Common myeloid progenitor, CD34-positive (primary cell): ENCODE measurements around the gene MTHFD1.
"Not testable (repeated sequence)": the region's sequence is repeated elsewhere in the genome, so short reads cannot be mapped to it uniquely, and the experiment has no call there.

Source experiments
- CTCF ChIA-PET: fragments of 350-600 bp; sonication (Branson Sonifier 250); formaldehyde crosslinking; loops from one replicate; lab custom pipeline; 2021; ENCODE audit warnings: antibody characterized with exemption; lab: Charles Lee
- POLR2A ChIA-PET: fragments of 350-600 bp; sonication (Branson Sonifier 250); formaldehyde crosslinking; loops from one replicate; lab custom pipeline; 2021; ENCODE audit warnings: antibody characterized with exemption; lab: Charles Lee
- DNase-seq, 3 donors: peaks; one replicate each; pipeline versions ENCODE4 v3.0.0 to v3.0.0-alpha.2; 2013
- H3K27ac ChIP-seq, 2 experiments: 1 replicate in 1 of 2; 2 replicates in 1 of 2; pipeline ENCODE4 v1.7.0; 2013; ENCODE audit warnings: inconsistent platforms in 2 of 2, low read length in 2 of 2, mild to moderate bottlenecking in 2 of 2, low read depth in 1 of 2, moderate library complexity in 1 of 2; ENCODE audit not compliant: severe bottlenecking in 2 of 2, insufficient read depth in 1 of 2, poor library complexity in 1 of 2
- H3K27me3 ChIP-seq, 5 experiments: replicated peaks in 2 of 5; 1 replicate in 3 of 5; 2 replicates in 2 of 5; pipeline versions ENCODE4 v1.6.1 to v1.7.0; 2013; ENCODE audit warnings: low read length in 4 of 5, mild to moderate bottlenecking in 2 of 5, moderate library complexity in 2 of 5, inconsistent platforms in 1 of 5; ENCODE audit not compliant: insufficient read depth in 5 of 5, control insufficient read depth in 4 of 5
- H3K36me3 ChIP-seq, 4 experiments: 1 replicate in 2 of 4; 2 replicates in 2 of 4; pipeline versions ENCODE4 v1.6.1 to v1.7.0; 2013; ENCODE audit warnings: low read length in 3 of 4, control low read depth in 1 of 4, mild to moderate bottlenecking in 1 of 4; ENCODE audit not compliant: control insufficient read depth in 4 of 4, insufficient read depth in 4 of 4
- H3K4me1 ChIP-seq, 4 experiments: 1 replicate in 3 of 4; 2 replicates in 1 of 4; pipeline versions ENCODE4 v1.6.1 to v1.7.1; 2013; ENCODE audit warnings: low read length in 3 of 4, mild to moderate bottlenecking in 3 of 4, control low read depth in 1 of 4, inconsistent platforms in 1 of 4, moderate library complexity in 1 of 4; ENCODE audit not compliant: control insufficient read depth in 4 of 4, insufficient read depth in 4 of 4; ENCODE audit errors: control extremely low read depth in 1 of 4
- H3K4me3 ChIP-seq, 7 experiments: 1 replicate in 4 of 7; 2 replicates in 3 of 7; pipeline versions ENCODE4 v1.5.1 to v1.7.0; 2013; ENCODE audit warnings: mild to moderate bottlenecking in 7 of 7, low read length in 6 of 7, moderate library complexity in 6 of 7, inconsistent platforms in 2 of 7, low read depth in 2 of 7, control low read depth in 1 of 7; ENCODE audit not compliant: insufficient read depth in 4 of 7, control insufficient read depth in 1 of 7; ENCODE audit errors: extremely low read depth in 1 of 7
- H3K9me3 ChIP-seq, 5 experiments: 1 replicate in 4 of 5; 2 replicates in 1 of 5; pipeline versions ENCODE4 v1.6.1 to v1.7.1; 2013; ENCODE audit warnings: low read length in 4 of 5, mild to moderate bottlenecking in 2 of 5, inconsistent platforms in 1 of 5, low read depth in 1 of 5, moderate library complexity in 1 of 5; ENCODE audit not compliant: control insufficient read depth in 4 of 5, insufficient read depth in 2 of 5; ENCODE audit errors: control extremely low read depth in 1 of 5
- WGBS: methylation state at CpG from one replicate; pipeline ENCODE4 v1.1.5; 2013; ENCODE audit not compliant: insufficient coverage; 5-methylcytosine and 5-hydroxymethylcytosine counted together

The MTHFD1 gene

DNA sequence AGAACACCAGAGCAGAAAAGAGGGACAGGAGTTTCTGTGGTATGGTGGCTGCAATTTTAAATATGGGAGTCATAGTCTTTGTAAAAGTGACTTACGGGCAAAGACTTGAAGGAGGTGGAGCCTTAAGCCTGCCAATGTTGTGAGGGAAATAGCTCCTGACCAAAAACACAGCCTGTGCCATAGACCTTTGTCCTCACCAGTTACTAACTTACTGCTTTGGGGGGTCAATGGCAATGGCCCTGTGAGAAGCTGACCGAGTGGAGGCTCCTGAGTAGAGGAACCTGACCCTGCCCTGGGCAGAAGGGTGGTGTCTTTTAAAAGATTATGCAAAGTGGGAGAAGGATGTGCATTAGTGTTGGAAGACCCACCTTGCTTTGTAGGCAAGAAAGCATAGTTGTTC is 3.8 kb downstream of the MTHFD1 start:
- peaks cover 0 to 27% (median 2%) of the 10 kb centered on the region in 4 experiments for H3K36me3 ChIP-seq
- peaks cover 6 to 29% (median 21%) of the 10 kb centered on the region in 4 experiments for H3K4me1 ChIP-seq
- WGBS = 100% methylated on average over 1 of the region's 2 CpGs
- no peak overlapping the region for H3K27ac ChIP-seq
- no peaks in the 10 kb centered on the region for H3K9me3 ChIP-seq
- no peaks in the 10 kb centered on the region for H3K27me3 ChIP-seq
- DNase-seq = no peak
- CTCF ChIA-PET = interaction anchor here (1.5 to 1.9 kb wide), 2 partner anchors 38 to 48 kb away, joined by 4 to 5 read pairs; no protein-coding TSS in a partner anchor
- H3K4me3 ChIP-seq = no peak overlapping the region
- POLR2A ChIA-PET = no interaction called here

DNA sequence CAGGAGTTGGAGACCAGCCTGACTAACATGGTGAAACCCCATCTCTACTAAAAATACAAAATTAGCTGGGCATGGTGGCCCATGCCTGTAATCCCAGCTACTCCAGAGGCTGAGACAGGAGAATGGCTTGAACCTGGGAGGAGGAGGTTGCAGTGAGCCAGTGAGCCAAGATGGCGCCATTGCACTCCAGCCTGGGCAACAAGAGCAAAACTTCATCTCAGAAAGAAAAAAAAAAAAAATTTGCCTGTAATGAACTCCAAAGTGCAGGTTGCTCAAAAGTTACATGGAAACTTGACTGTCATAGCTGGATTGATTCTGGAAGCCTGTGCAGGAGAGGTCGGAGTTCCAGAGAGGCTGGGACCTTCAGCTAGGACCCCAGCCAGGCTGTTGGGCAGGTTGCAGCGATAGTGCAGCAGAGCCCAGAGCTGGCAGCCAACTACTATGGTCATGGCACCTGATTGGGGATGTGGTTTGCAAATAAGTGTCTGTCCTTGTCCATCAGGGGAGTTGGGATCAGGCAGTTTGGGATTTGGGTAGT is 5.1 kb downstream of the MTHFD1 start:
- CTCF ChIA-PET = interaction anchor here (0.8 to 1.9 kb wide), 4 partner anchors 8 to 49 kb away, joined by 4 to 9 read pairs (median 4); no protein-coding TSS in a partner anchor
- H3K27ac ChIP-seq, POLR2A ChIA-PET, H3K9me3 ChIP-seq, DNase-seq, H3K27me3 ChIP-seq, H3K4me3 ChIP-seq: not testable (repeated sequence)
- WGBS = 100% methylated on average over 2 of the region's 3 CpGs
- H3K36me3 ChIP-seq = peaks cover 0 to 27% (median 2%) of the 10 kb centered on the region in 4 experiments
- peaks cover 6 to 22% (median 15%) of the 10 kb centered on the region in 4 experiments for H3K4me1 ChIP-seq

DNA sequence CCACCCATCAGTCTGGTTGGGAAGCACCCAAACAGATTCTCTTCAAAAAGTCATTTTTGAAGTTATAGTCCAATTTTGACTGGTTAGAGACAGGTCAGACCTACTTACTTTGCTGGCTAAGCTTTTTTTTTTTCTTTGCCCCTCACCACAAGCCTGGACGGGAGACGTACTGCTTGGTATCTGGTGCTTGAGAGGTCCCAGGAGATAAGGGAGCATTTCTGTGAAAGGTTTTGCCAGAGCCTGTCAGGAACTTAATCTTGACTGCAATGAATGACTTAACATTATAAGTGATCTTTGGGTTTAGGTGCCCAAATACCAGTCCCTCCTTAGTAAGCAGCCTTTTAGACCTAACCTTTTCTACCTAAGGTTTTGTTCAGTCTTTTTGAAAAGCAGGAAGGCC is 6.3 kb downstream of the MTHFD1 start:
- CTCF ChIA-PET = interaction anchor here (1.1 to 1.3 kb wide), 2 partner anchors 34 to 52 kb away, joined by 3 to 9 read pairs; no protein-coding TSS in a partner anchor

DNA sequence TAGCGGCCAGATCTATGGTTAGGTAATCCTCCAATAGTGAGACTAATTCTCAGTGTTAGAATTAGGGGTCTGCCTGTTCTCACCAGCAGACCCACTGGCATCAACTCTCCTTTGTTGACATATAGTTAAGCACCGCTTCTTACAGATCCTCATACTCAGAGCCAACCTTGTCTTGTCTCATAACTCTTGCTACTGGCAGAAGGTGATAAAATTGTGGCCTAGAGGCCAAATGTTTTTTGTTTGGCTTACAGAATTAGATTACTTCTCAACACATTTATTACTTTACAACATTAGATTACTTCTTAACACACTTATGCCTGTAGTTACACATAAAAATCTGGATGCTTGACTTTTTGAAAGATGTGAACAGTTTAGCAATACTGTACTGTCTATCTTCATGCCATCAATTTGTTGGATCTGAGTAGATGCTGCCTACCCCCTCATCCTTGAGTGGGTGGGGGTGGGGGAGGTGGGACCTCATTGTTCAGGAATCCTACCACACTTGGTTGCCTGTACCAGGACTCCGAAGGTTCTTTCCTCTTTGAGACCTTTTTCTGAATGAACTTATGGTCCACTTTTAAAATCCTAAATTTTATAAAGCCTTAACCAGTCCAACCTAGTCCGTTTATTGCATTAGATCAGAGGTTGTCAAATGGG is 7.0 kb downstream of the MTHFD1 start:
- peak in 1 of 3 donors; percentile 12 for DNase-seq
- Histone ChIP-seq H3K4me1 (peaks cover 0 to 5% (median 2%) of the 10 kb centered on the region in 4 experiments), H3K4me3 (no peak overlapping the region), H3K36me3 (peaks cover 0 to 27% (median 2%) of the 10 kb centered on the region in 4 experiments), H3K27ac (peak overlapping the region in 1 of 2 experiments; percentile 9), H3K27me3 (no peaks in the 10 kb centered on the region), H3K9me3 (no peaks in the 10 kb centered on the region)
- 100% methylated on average over 1 of the region's 4 CpGs for WGBS
- POLR2A ChIA-PET = no interaction called here
- CTCF ChIA-PET = interaction anchor here (1.0 to 1.3 kb wide), 3 partner anchors 8 to 52 kb away, joined by 3 to 4 read pairs (median 3); no protein-coding TSS in a partner anchor

More for the DNA sequence above, 6.3 kb downstream of the MTHFD1 start:
- Histone ChIP-seq H3K4me1 (peaks cover 0 to 11% (median 6%) of the 10 kb centered on the region in 4 experiments), H3K9me3 (no peaks in the 10 kb centered on the region), H3K36me3 (peaks cover 0 to 27% (median 2%) of the 10 kb centered on the region in 4 experiments), H3K4me3 (no peak overlapping the region), H3K27ac (no peak overlapping the region), H3K27me3 (no peaks in the 10 kb centered on the region)
- POLR2A ChIA-PET = no interaction called here
- WGBS = no CpG with 5 or more reads among the region's 2 CpGs
- peak in 1 of 3 donors; percentile 30 for DNase-seq

GRCh38 chr14:64400829-64401459 is 12.8 kb downstream of the MTHFD1 start:
- ChIA-PET CTCF (interaction anchor here (1.1 to 1.4 kb wide), 4 partner anchors 10 to 38 kb away, joined by 3 to 4 read pairs (median 4); no protein-coding TSS in a partner anchor), POLR2A (no interaction called here)
- Histone ChIP-seq H3K27ac (no peak overlapping the region), H3K27me3 (no peaks in the 10 kb centered on the region), H3K9me3 (no peaks in the 10 kb centered on the region), H3K4me3 (no peak overlapping the region), H3K36me3 (peaks cover 0 to 36% (median 14%) of the 10 kb centered on the region in 4 experiments), H3K4me1 (no peaks in the 10 kb centered on the region)
- WGBS = no CpG with 5 or more reads among the region's 6 CpGs
- no peak for DNase-seq

GRCh38 chr14:64401949-64402348 is 13.8 kb downstream of the MTHFD1 start:
- POLR2A ChIA-PET = no interaction called here
- DNase-seq = no peak
- Histone ChIP-seq H3K9me3 (no peaks in the 10 kb centered on the region), H3K27me3 (no peaks in the 10 kb centered on the region), H3K36me3 (peaks cover 0 to 39% (median 14%) of the 10 kb centered on the region in 4 experiments), H3K4me3 (no peak overlapping the region), H3K27ac (no peak overlapping the region), H3K4me1 (no peaks in the 10 kb centered on the region)
- CTCF ChIA-PET = interaction anchor here (1.0 to 1.4 kb wide), 6 partner anchors 8 to 58 kb away, joined by 3 to 4 read pairs (median 3); no protein-coding TSS in a partner anchor
- WGBS = no CpG with 5 or more reads among the region's 1 CpG
